HG03521 (cell line): Measurements from ENCODE around the gene DCBLD2.

Source experiments
- ATAC-seq: cut with Tn5 transposase; IDR thresholded peaks from one replicate; pipeline ENCODE4 v1.9.1; 2021; ENCODE audit warnings: mild to moderate bottlenecking, moderate library complexity; ENCODE audit not compliant: unreplicated experiment

DCBLD2 gene

DNA sequence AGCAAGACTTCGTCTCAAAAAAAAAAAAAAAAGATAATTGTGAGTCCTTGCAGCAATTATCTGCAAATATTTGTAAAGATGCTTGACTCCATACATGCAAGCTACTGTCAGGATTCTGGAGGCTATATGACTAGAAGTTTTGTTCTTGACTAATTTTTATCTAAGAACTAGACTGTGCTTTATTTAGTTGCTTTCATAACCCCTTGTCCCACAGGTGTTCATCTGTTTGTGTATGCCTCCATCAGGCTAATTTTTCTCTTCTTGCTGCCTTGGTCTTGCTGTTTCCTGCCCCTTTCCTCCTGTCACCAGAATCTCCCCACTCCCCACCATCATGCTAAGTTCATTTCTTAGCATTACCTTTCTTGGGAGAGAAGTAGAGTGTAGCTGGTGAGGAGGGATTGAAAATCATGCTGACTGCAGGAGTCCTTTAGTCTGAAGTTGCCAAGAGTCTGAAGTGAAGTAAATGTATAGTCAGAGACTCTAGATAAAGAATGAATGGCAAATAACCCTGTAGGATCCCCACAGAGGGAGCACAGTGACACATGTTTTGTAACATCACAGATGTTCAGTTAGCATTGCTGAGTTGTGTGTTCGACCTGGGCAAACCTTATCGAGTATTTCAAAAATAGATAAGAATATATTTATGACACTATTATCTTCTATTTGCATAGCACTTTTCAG lies 125.9 kb downstream of the DCBLD2 start:
- no peak for ATAC-seq

DNA sequence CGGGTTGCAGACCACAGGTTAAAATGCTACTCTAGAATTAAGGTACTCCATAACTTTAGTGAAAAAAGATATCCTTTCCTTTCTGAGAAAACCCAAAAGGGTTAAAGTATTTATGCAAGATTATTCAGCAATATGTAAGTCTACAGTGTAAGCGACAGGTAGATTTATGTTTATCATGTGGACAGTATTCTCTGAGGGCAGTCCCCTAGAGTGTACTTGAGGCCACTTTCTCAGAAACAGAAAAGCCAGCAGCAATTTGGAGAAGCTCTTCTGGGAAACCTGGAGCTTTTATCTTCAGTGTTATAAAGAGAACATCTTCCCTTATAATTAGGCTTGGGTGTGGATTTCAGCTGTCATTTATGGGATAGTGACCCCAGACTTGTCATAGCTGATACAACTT lies 129.5 kb downstream of the DCBLD2 start:
- no peak for ATAC-seq

DNA sequence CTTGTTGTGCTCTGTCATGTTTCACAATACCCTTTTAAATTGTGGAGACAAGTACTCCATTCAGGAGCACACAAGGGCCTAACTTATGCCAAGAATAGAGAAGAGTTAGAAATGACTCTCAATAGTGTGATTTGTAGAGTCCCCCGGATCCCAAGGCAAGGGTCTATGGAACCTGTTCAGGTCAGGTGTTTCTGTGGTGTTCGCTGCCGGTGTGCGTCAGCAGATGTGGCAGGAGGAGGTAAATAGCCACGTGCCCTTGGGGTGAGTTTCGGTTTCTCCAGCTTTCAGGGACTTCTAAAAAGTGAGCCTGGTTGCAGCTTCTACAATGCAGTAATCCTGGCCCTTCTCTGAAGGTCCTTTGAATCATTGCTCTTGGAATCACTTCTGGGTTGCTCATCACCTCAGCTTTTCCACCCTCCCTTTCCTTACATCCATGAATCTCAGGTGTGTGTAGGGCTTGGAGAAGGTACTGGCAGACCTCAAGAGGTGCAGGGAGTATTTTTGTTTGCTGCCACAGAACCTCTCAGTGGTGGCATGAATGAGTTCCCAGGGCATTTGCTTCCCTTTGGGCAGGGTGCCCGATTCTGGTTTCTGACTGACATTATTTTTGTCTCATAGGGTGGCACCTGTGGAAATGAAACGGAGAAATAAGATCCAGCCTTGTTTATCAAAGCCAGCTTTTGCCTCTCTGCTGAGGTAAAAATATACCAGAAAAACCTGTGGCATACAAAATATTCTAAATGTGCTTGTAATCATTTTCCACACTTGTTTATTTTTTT lies 131.0 kb downstream of the DCBLD2 start:
- peak; percentile 72 for ATAC-seq

DNA sequence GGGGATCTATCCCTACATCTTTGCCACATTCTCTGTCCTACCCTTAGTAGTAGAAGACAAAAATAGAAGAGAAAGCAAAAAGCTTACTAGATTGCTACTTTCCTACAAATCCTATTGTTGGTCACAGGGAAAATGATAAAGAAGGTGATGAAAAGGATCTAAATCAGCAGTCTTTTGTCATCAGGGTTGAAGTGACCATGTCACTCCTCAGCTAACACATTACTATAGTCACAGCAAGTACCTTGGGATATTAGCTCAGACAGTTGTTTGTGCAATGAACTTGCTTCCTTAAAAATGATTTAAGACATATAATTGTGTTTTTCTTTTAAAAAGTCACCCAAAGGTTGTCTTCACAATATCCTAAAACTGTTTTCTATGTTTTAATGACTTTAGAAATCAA lies 132.0 kb downstream of the DCBLD2 start:
- ATAC-seq, result no peak

DNA sequence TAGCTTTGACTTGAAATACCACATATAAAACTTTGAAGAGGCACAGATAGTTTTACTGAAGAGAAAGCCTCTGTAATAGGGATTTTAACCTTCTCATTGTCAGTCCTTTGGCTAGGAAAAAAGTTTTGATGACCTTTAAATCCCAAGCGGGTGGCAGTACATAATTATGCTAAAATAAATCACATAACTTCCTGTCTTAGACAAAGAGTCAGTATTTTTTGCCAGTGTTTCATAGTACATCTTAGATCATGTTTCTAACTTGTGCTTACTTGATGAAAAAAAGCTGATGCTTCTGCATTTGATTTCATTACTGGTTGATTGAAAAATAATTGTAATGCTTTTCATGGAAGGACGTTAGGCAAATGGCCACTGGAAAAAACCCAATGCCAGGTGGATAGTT lies 132.5 kb downstream of the DCBLD2 start:
- ATAC-seq, result no peak

DNA sequence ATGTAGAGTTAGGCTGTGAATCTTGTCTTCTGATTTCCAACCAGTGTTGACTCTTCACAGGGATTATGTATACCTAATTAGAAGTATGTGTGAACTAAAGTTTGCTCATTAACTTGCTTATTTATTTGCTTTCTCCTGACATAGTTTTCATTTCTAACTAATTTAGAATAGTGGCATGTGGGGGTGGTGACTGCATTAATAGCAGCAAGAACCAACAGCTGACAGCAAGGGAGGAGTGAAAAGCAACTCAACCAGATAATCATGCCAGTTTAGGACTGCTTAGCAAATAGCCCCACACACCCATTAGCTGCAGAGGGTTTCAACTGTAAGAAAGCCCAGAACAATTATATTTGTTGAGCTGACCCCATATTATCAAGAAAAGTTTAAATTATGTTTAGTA lies 134.6 kb downstream of the DCBLD2 start:
- no peak for ATAC-seq

DNA sequence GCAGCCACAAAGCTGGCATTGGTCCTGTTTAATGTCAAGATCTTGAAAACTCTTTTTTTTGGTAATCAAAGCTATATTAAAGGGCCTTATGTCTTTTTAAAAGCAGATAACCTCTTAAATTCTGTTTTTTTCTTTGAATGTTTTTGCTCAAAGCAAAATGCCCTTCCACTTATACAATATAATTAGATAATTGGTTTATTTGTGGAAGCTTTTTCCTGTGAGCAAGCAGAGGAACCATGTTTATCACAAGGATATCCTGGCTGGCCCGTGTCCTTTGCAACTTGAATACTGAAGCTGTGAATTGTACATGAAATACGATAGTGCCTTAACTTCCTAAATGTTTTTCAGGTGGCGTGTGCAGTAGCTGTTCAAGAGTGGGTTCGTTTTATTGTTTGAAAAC lies 135.8 kb downstream of the DCBLD2 start:
- no peak for ATAC-seq

DNA sequence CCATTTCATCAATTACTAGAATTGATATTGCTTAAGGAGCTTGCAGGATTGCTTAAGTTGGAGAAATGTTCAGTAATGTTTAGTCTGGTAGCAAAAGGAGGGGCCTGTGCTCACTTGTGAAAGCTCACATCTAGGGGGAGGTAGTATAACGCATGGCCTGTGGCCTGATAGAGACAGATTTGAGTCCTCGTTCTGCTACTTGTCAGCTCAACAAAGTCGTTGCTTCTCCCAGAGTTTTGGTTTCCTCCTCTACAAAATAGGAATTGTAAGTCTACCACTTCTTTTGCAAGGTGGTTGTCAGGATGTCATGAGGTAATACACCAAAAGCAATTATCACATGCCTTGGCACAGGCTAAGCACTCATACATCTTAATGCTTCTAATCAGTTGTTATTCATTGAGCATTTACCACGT lies 137.0 kb downstream of the DCBLD2 start:
- ATAC-seq, result no peak

DNA sequence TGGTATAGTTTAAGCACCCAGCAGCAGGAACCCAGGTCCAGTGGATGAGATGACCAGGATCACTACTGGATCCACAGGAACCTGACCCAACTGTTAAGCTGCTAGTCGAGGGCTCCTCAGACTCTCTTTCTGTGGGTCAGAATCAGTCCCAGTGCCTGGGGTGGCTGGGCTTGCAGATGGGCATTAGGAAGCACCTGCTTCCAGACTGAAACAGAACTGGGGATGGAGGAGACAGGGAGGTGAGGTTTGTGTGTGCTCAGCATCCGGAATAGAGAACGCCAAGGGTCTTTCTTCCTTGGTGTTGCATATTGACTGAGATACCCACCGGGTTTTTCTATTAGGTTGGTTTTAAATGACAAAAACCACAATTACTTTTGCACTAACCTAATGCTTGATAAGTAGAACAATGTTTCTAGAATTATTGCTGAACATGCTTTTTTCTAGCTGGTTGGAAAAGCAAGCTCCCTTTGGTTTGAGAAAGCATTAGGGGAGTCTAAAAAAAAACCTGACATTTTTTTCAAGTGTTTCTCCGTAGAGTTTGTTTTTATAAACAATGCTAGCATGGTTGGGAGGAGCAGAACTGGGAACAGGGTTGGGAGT lies 137.6 kb downstream of the DCBLD2 start:
- ATAC-seq, result no peak

DNA sequence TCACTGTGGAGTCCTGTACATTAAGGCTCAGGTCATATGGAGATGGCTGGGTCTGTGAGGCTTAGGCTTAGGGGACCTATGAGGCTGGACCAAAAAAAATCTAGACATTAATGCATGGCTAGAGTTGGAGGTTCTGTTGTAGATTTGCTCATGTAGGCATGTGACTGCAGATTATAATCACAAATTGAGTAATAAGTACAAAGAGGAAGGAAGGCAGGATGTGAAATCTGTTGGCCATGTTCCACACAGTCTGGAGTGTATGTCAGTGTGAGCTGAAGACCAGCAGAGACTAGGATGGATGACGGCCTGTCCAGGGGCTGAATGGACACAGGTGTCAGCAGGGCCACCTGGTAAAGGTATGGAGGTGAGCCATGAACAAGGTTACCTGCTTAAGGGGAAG lies 138.4 kb downstream of the DCBLD2 start, which contains the start of gene ST3GAL6:
Gene ST3GAL6 (plus strand): TSS at position 265 of the 400 bp plus-strand sequence. CDS start 5,101 bp downstream, outside the sequence.
- no peak for ATAC-seq

DNA sequence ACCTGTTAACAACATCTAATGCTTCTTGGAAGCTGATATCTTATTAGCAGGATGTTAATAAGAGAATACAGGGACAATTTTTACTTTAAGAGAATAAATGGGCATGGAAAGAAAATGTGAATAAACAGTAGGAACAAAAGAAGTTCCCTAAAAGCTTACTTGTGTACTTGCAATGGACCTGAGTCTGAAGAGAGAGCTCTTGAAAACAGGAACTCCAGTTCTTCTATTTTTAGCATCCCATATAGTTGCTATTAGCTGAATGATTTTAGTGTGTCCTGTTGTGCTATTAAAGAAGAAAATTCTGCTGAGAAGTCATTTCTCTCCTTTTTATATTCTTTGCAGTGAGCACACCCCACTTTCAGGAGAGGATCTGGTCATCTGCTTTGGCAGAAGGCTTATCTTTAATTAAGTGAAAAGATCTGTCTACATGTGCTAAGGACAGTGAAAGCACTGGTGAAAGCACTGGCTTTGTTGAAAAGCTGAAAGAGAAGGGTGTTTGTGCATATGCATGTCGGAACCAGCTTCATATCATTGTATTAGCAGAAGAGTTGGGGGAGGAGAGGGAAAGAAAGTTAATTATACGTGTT lies 139.8 kb downstream of the DCBLD2 start:
- no peak for ATAC-seq

DNA sequence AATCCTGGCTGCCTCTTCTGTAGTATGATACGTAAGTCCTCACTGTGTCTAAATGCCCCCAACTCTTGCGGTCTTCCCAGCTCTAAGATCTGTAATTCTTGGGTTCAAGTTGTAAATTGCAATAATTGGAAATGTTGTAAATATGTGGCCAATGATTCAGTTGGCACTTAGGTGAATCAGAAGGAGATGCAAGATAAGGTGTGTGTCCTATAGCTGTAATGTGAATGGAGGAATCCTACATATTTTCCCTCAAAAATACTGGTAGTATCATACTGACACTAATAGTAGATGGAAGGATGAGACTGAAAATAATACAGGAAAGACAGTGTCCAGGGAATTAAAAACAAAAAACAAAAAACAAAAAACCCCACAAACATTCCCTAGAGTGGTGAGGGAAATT lies 141.9 kb downstream of the DCBLD2 start:
- no peak for ATAC-seq

DNA sequence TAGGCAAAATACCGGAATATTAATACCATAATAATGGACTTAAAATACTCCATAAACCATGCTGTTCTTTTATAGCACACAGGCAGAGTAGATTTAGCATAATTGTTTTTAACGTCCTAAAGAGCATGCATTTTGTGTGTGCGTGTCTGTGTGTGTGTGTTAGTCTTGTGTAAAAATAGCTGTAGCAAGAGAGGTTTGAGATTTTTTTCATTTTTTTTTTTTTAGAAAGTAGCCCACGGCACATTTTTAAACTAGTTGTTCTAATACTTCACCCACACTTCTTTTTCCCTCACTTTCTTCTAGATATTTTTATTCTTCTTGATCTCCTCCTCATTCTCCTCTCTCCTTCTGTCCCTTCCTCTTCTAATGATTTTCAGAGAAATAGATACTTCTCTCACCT lies 145.9 kb downstream of the DCBLD2 start:
- no peak for ATAC-seq

DNA sequence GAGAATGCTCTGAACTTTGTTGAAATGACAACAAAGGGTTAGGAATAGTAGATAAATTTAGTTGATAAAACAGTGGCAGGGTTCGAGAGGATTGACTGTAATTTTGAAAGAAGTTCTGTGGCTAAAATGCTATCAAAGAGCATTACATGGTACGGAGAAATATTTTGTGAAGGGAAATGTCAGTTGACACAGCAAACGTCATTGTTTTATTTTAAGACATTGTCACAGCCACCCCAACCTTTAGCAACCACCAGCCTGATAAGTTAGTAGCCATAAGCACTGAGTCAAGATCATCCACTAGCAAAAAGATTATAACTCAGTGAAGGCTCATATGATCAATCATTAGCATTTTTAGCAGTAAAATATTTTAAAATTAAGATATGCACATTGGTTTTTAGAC lies 147.0 kb downstream of the DCBLD2 start:
- ATAC-seq, result no peak

DNA sequence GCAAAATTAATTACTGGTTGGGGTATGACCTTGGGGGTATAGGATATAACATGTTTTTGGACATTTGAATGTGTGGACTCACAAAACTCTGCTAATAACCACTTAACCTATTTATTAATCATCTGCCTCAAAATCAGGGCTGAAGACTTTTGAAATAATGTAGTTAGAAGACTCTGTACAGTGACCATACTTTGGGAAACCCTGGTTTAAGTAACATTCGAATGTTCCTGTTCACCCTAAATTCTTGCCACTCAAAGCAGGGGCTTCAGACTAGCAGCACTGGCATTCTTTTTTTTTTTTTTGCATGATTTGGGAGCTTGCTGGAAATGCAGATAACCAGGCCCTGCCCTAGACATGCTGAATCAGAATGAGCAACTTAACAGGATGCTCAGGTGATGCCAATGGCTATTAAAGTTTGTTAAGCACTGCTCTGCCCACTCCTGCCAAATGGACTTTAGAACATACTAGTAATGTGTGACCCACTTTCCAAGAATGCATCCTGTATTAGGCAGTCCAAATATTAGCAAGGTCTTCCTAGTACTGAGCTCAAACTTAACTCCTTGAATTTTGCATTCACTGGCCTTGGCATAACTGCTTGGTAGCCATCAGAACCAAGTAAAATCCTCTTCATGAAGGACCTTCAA lies 151.1 kb downstream of the DCBLD2 start:
- no peak for ATAC-seq

DNA sequence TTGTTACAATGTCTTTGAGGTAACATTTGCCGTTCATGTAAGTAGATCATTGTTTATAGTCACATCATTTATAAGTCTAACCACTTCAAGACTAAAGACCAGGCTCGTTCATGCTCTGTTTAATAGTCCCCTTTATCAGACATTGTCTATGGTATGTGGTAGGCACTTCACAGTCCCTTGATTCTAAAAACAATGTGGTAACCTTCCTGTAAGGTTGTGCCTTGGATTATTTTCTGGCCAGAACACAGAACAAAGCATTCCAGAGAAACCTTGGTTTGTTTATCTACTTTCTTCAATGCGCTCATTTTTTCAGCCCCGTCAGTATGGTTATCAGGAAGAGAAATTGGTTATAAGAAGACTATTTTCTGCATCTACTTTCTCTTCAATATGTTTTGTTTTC lies 154.6 kb downstream of the DCBLD2 start:
- no peak for ATAC-seq

DNA sequence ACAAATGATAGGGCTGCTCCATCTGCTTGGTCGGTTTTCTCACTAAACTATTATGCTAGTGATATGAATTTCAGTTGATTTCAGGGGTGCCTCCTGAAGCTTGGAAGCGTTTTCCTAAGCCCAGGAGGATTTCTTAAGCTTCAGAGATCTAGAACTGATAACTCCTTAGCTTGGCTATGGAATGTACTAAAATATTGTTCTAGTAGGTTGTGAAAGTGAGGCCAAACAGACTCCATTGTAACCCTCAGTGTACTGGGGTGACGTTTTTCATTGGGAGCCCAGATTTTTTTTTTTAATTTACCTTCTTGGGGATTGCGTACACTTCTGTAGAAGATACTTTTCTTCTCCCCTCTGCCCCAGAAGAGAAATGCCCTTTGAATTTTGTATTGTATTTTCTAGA lies 155.4 kb downstream of the DCBLD2 start:
- no peak for ATAC-seq
